DMS114 treated with DMSO at 0.1 percent for 48 hours (cell line): Measurements from ENCODE around the gene MEAF6.

Source experiments
- DNase-seq: peaks from one replicate; lab custom pipeline; 2025; ENCODE audit not compliant: unreplicated experiment; lab: John Stamatoyannopoulos, UW

The MEAF6 gene

GRCh38 chr1:37446874-37447273 is 67.7 kb downstream of the MEAF6 start:
- no peak for DNase-seq

GRCh38 chr1:37442644-37443043 is 71.9 kb downstream of the MEAF6 start:
- DNase-seq: no peak
